Endodermal cell (in vitro differentiated cells): ENCODE data around the gene TCP10L. TPM values are rescaled to one million over a fixed set of nuclear protein-coding genes. Genes with fewer than 3 reads are reported as not detected.
A peak's percentile ranks its signal among the peaks of the same experiment; 100 is the strongest.

Experiments used
- DNase-seq: peaks from one replicate; pipeline ENCODE4 v3.0.0-alpha.2; 2017
- H3K27ac ChIP-seq: 2 replicates; pipeline ENCODE4 v1.5.1; 2013; ENCODE audit warnings: mild to moderate bottlenecking, low read depth, low read length, moderate library complexity
- H3K27me3 ChIP-seq: 2 replicates; pipeline ENCODE4 v1.6.1; 2013; ENCODE audit warnings: mild to moderate bottlenecking, low read length, moderate library complexity; ENCODE audit not compliant: insufficient read depth, control insufficient read depth, poor library complexity, severe bottlenecking
- H3K36me3 ChIP-seq: 2 replicates; pipeline ENCODE4 v1.7.0; 2013; ENCODE audit warnings: mild to moderate bottlenecking, low read length, moderate library complexity; ENCODE audit not compliant: control insufficient read depth, insufficient read depth
- H3K4me1 ChIP-seq: one replicate; pipeline ENCODE4 v1.7.0; 2013; ENCODE audit warnings: low read length; ENCODE audit not compliant: control insufficient read depth, insufficient read depth
- H3K4me3 ChIP-seq: 2 replicates; pipeline ENCODE4 v1.5.1; 2013; ENCODE audit warnings: mild to moderate bottlenecking, low read length, moderate library complexity
- H3K9ac ChIP-seq: 2 replicates; pipeline ENCODE4 v1.6.1; 2013; ENCODE audit warnings: mild to moderate bottlenecking, low read length, moderate library complexity; ENCODE audit not compliant: poor library complexity, severe bottlenecking; ENCODE audit errors: extremely low read depth
- H3K9me3 ChIP-seq: 2 replicates; pipeline ENCODE4 v1.6.1; 2013; ENCODE audit warnings: mild to moderate bottlenecking, low read length, moderate library complexity; ENCODE audit not compliant: control insufficient read depth
- H3K27ac Mint-ChIP-seq: 2 replicates; pipeline ENCODE4 v1.8.0; 2020; ENCODE audit warnings: mixed read lengths
- H3K27me3 Mint-ChIP-seq: 2 replicates; pipeline ENCODE4 v1.8.0; 2021; ENCODE audit warnings: mild to moderate bottlenecking, mixed read lengths; ENCODE audit not compliant: insufficient read depth
- H3K36me3 Mint-ChIP-seq: 2 replicates; pipeline ENCODE4 v1.8.0; 2020; ENCODE audit warnings: low read depth, mixed read lengths
- H3K4me1 Mint-ChIP-seq: 2 replicates; pipeline ENCODE4 v1.8.0; 2020; ENCODE audit warnings: mixed read lengths
- H3K4me3 Mint-ChIP-seq: 2 replicates; pipeline ENCODE4 v1.8.0; 2020; ENCODE audit warnings: mild to moderate bottlenecking, moderate library complexity, mixed read lengths
- H3K9me3 Mint-ChIP-seq: 2 replicates; pipeline ENCODE4 v1.8.0; 2020; ENCODE audit warnings: mild to moderate bottlenecking, mixed read lengths
- WGBS, 2 experiments: methylation state at CpG; one replicate each; pipeline versions ENCODE4 v1.1.5 to v1.1.7; 2013; ENCODE audit warnings: missing lambda C conversion rate in 2 of 2, mixed read lengths in 1 of 2; ENCODE audit not compliant: insufficient coverage in 1 of 2, insufficient read length in 1 of 2; 5-methylcytosine and 5-hydroxymethylcytosine counted together
- total RNA-seq, 2 donors: library from RNA; stranded (reverse); fragmentation: NEBNext Ultra II Directional in 1 of 2; extraction: Animal tissue kit (Norgen Biotek cat#: 25700) in 1 of 2; gene quantifications; 2 replicates in 1 of 2; 3 replicates in 1 of 2; pipeline ENCODE4 v1.2.1, GENCODE V29; 2021
- TF ChIP-seq, protein P1 (sequence below): fragments of 200-600 bp; sonication (generic); conservative IDR thresholded peaks from 2 replicates; pipeline ENCODE4 v1.5.0; 2021; ENCODE audit warnings: antibody characterized with exemption, mild to moderate bottlenecking

TCP10L gene
- total RNA-seq, 2 donors from 2014 or later = 0.95 to 1.4 TPM

DNA sequence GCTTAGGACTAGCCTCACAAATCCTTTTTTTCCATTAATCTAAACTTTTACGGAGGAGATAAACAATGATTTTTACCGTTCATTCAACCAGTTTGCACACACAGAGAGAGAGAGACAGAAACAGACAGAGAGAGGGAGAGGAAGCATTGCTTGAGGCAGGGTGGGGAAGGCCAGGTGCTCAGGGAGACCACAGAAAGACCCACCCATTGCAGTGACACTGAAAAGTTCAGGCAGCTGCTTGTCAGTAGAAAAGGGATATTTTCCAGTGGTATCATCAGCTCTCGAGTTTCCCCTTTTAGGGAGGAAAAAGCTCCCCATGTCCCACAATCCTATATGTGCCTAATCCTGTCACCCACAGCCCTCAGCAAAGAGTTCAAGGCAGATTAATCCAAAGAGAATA lies 27.2 kb downstream of the TCP10L start:
- Mint-ChIP-seq H3K27ac (peak overlapping the region; percentile 10), H3K36me3 (no peaks in the 10 kb centered on the region), H3K4me3 (no peak overlapping the region), H3K27me3 (no peaks in the 10 kb centered on the region), H3K9me3 (no peaks in the 10 kb centered on the region), H3K4me1 (peaks cover 19% of the 10 kb centered on the region)
- DNase-seq = peak; percentile 28
- Histone ChIP-seq H3K36me3 (no peaks in the 10 kb centered on the region), H3K27ac (no peak overlapping the region), H3K4me1 (no peaks in the 10 kb centered on the region), H3K27me3 (no peaks in the 10 kb centered on the region), H3K9me3 (no peaks in the 10 kb centered on the region), H3K4me3 (no peak overlapping the region), H3K9ac (no peak overlapping the region)
- WGBS, 2 experiments = 93 to 100% methylated on average over 1 to 3 of the region's 3 CpGs
- TF ChIP-seq, protein P1, sequence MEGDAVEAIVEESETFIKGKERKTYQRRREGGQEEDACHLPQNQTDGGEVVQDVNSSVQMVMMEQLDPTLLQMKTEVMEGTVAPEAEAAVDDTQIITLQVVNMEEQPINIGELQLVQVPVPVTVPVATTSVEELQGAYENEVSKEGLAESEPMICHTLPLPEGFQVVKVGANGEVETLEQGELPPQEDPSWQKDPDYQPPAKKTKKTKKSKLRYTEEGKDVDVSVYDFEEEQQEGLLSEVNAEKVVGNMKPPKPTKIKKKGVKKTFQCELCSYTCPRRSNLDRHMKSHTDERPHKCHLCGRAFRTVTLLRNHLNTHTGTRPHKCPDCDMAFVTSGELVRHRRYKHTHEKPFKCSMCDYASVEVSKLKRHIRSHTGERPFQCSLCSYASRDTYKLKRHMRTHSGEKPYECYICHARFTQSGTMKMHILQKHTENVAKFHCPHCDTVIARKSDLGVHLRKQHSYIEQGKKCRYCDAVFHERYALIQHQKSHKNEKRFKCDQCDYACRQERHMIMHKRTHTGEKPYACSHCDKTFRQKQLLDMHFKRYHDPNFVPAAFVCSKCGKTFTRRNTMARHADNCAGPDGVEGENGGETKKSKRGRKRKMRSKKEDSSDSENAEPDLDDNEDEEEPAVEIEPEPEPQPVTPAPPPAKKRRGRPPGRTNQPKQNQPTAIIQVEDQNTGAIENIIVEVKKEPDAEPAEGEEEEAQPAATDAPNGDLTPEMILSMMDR = no peak

DNA sequence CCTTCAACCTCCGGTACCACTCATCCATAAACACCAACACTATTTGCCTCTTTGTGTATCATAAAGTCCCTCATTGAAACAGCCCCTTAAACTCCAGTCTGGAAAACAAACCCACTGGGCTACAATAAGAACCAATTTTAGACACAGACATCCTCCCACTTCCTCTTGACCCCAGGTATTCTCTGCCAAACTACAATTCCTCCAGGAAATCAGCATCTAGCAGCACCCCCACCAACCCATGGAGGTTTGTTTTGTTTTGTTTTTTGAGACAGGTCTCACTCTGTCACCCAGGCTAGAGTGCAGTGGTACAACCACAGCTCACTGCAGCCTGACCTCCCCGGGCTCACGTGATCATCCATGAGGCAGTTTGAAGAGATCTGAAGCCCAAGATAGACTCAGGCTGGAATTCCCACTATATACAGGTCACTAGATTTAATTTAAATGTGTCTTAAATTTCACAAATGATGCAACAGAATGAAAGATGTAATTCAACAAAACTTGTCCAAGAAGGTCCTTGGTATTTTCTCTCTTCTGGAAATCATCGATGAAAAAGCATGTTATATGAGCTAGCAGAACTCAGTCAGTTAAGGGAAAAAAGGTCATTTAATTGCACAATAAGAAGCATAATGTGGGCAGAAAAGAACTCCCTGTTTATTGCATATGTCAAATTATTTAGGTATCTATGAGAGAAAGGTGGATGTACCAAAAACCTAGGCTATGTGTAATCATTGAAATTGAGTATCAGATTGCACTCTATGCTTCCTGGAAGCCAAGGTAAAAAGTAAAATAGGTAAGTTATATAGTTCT lies 30.3 kb downstream of the TCP10L start:
- DNase-seq = no peak
- no peaks in the 10 kb centered on the region for H3K36me3 ChIP-seq
- Mint-ChIP-seq H3K27ac (no peak overlapping the region), H3K4me1 (peaks cover 5% of the 10 kb centered on the region), H3K9me3 (no peaks in the 10 kb centered on the region), H3K36me3 (no peaks in the 10 kb centered on the region), H3K27me3 (peaks cover 2% of the 10 kb centered on the region), H3K4me3 (no peak overlapping the region)
- TF ChIP-seq, protein P1 = no peak
- no peak overlapping the region for H3K9ac ChIP-seq
- H3K27ac ChIP-seq = no peak overlapping the region
- H3K27me3 ChIP-seq = no peaks in the 10 kb centered on the region
- H3K4me1 ChIP-seq = no peaks in the 10 kb centered on the region
- no peaks in the 10 kb centered on the region for H3K9me3 ChIP-seq
- H3K4me3 ChIP-seq = no peak overlapping the region
- 92 to 94% methylated on average over 2 to 4 of the region's 4 CpGs for WGBS, 2 experiments

DNA sequence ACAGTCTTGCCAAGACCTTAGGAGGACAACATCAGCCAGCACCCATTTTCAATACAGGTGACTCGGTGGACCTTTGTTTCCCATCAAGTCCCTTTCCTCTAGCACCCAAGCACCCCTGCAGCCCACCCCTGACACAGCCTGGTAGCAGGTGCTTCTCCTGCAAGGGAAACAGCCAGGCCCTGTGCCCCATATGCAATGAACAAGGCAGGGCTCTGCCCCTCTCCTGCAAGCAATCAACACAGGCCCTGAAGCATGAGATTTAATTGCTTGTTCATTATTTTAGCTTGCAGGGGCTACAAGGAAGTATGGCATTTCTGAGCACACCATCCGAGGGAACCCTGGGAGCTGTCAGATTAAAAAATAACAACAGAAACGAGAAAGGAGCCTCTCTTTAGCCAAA lies 35.4 kb downstream of the TCP10L start:
- Mint-ChIP-seq H3K4me1 (peaks cover 4% of the 10 kb centered on the region), H3K36me3 (no peaks in the 10 kb centered on the region), H3K27me3 (peaks cover 2% of the 10 kb centered on the region), H3K27ac (no peak overlapping the region), H3K4me3 (no peak overlapping the region), H3K9me3 (no peaks in the 10 kb centered on the region)
- no peak overlapping the region for H3K9ac ChIP-seq
- H3K9me3 ChIP-seq = no peaks in the 10 kb centered on the region
- no peaks in the 10 kb centered on the region for H3K27me3 ChIP-seq
- 88 to 100% methylated on average over 2 to 3 of the region's 3 CpGs for WGBS, 2 experiments
- no peaks in the 10 kb centered on the region for H3K36me3 ChIP-seq
- H3K4me1 ChIP-seq = no peaks in the 10 kb centered on the region
- no peak overlapping the region for H3K27ac ChIP-seq
- TF ChIP-seq, protein P1 = no peak
- no peak overlapping the region for H3K4me3 ChIP-seq
- no peak for DNase-seq
